HEK293 (cell line): Measurements from ENCODE around the gene CKS1B.

Experiments
- CTCF ChIP-seq: fragments of 450-650 bp; formaldehyde crosslinking; IDR thresholded peaks from 2 replicates; pipeline ENCODE4 v1.5.1; 2016; ENCODE audit warnings: missing biosample characterization, missing genetic modification characterization
- GLI4 ChIP-seq: fragments of 450-650 bp; formaldehyde crosslinking; IDR thresholded peaks from 2 replicates; pipeline ENCODE4 v1.5.1; 2016; ENCODE audit warnings: missing biosample characterization, missing genetic modification characterization
- REST ChIP-seq: fragments of 450-650 bp; formaldehyde crosslinking; IDR thresholded peaks from 2 replicates; pipeline ENCODE4 v1.5.1; 2016; ENCODE audit warnings: missing biosample characterization, missing genetic modification characterization
- ZBTB7A ChIP-seq: fragments of 450-650 bp; formaldehyde crosslinking; IDR thresholded peaks from 2 replicates; pipeline ENCODE4 v1.5.1; 2016; ENCODE audit warnings: low read depth, missing biosample characterization, missing genetic modification characterization
- ZNF121 ChIP-seq: fragments of 450-650 bp; formaldehyde crosslinking; IDR thresholded peaks from 2 replicates; pipeline ENCODE4 v1.5.1; 2016; ENCODE audit warnings: missing biosample characterization, missing genetic modification characterization
- ZNF266 ChIP-seq: fragments of 450-650 bp; formaldehyde crosslinking; IDR thresholded peaks from 2 replicates; pipeline ENCODE4 v1.5.1; 2016; ENCODE audit warnings: missing biosample characterization, missing genetic modification characterization, low read depth
- ZNF335 ChIP-seq: fragments of 450-650 bp; formaldehyde crosslinking; conservative IDR thresholded peaks from 2 replicates; pipeline ENCODE4 v1.5.1; 2016; ENCODE audit warnings: missing biosample characterization, missing genetic modification characterization
- ZNF621 ChIP-seq: fragments of 450-650 bp; formaldehyde crosslinking; IDR thresholded peaks from 2 replicates; pipeline ENCODE4 v1.5.1; 2017; ENCODE audit warnings: missing biosample characterization, missing genetic modification characterization
- TF ChIP-seq, protein P1 (sequence below): fragments of 450-650 bp; formaldehyde crosslinking; IDR thresholded peaks from 2 replicates; pipeline ENCODE4 v1.5.1; 2016; ENCODE audit warnings: missing biosample characterization, missing genetic modification characterization

GRCh38 chr1:154982341-154982740, 7.9 kb downstream of the CKS1B start:
- TF ChIP-seq REST (tag by site-specific recombination) (no peak), ZNF266 (no peak), CTCF (tag by site-specific recombination) (no peak), ZNF621 (tag by site-specific recombination) (no peak), GLI4 (tag by site-specific recombination) (no peak), ZNF335 (tag by site-specific recombination) (no peak), ZBTB7A (no peak), ZNF121 (tag by site-specific recombination) (no peak)
- TF ChIP-seq, protein P1, sequence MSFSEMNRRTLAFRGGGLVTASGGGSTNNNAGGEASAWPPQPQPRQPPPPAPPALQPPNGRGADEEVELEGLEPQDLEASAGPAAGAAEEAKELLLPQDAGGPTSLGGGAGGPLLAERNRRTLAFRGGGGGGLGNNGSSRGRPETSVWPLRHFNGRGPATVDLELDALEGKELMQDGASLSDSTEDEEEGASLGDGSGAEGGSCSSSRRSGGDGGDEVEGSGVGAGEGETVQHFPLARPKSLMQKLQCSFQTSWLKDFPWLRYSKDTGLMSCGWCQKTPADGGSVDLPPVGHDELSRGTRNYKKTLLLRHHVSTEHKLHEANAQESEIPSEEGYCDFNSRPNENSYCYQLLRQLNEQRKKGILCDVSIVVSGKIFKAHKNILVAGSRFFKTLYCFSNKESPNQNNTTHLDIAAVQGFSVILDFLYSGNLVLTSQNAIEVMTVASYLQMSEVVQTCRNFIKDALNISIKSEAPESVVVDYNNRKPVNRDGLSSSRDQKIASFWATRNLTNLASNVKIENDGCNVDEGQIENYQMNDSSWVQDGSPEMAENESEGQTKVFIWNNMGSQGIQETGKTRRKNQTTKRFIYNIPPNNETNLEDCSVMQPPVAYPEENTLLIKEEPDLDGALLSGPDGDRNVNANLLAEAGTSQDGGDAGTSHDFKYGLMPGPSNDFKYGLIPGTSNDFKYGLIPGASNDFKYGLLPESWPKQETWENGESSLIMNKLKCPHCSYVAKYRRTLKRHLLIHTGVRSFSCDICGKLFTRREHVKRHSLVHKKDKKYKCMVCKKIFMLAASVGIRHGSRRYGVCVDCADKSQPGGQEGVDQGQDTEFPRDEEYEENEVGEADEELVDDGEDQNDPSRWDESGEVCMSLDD (tag by site-specific recombination): no peak
